ENCODE measurements around the gene MKLN1.

DNA sequence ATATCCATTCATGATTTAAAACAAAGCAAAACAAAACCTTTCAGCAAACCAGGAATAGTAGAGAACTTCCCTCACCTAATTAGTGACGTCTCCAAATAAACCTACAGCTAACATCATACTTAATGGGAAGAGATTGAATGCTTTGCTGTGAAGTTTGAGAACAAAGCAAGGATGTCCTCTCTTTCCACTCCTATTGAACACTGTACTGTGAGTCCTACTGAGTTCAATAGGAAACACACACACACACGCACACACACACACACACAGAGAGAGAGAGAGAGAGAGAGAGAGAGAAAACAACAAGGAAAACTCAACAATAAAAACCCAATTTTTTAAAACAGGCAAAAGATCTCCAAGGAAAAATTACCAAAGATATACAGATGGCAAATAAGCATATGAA lies 196.4 kb downstream of the MKLN1 start:
- TF ChIP-seq ELK1 (IDR thresholded peaks at IDR 0.05; ENCODE audit: borderline replicate concordance, low read depth, low read length) = no peak
- TF ChIP-seq, protein P1, sequence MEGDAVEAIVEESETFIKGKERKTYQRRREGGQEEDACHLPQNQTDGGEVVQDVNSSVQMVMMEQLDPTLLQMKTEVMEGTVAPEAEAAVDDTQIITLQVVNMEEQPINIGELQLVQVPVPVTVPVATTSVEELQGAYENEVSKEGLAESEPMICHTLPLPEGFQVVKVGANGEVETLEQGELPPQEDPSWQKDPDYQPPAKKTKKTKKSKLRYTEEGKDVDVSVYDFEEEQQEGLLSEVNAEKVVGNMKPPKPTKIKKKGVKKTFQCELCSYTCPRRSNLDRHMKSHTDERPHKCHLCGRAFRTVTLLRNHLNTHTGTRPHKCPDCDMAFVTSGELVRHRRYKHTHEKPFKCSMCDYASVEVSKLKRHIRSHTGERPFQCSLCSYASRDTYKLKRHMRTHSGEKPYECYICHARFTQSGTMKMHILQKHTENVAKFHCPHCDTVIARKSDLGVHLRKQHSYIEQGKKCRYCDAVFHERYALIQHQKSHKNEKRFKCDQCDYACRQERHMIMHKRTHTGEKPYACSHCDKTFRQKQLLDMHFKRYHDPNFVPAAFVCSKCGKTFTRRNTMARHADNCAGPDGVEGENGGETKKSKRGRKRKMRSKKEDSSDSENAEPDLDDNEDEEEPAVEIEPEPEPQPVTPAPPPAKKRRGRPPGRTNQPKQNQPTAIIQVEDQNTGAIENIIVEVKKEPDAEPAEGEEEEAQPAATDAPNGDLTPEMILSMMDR (conservative IDR thresholded peaks at IDR 0.05; ENCODE audit: low read depth, low read length) = no peak
- no peak for TF ChIP-seq NFE2L2 (IDR thresholded peaks at IDR 0.05; ENCODE audit: low read depth, low read length)
- no peak for TF ChIP-seq RCOR1 (IDR thresholded peaks at IDR 0.05; ENCODE audit: insufficient replicate concordance, low read length)
- no peak for TF ChIP-seq RAD21 (IDR thresholded peaks at IDR 0.05; ENCODE audit: low read length)
- no peak for TF ChIP-seq CEBPB (IDR thresholded peaks at IDR 0.05; ENCODE audit: low read depth, low read length)
- no peak for TF ChIP-seq POLR2A (IDR thresholded peaks at IDR 0.05; ENCODE audit: low read depth, low read length)
- no peak for TF ChIP-seq SMC3 (IDR thresholded peaks at IDR 0.05; ENCODE audit: low read depth, low read length)
- no peak for TF ChIP-seq MAFK (IDR thresholded peaks at IDR 0.05; ENCODE audit: low read depth, low read length)
- no peak for TF ChIP-seq FOS (IDR thresholded peaks at IDR 0.05; ENCODE audit: low read depth, low read length)
- no peak for TF ChIP-seq MAZ (IDR thresholded peaks at IDR 0.05; ENCODE audit: borderline replicate concordance, low read depth, low read length)
